Astrocyte (in vitro differentiated cells and primary cell): ENCODE data around the gene MAN1C1. TPM values are rescaled to one million over a fixed set of nuclear protein-coding genes. Genes with fewer than 3 reads are reported as not detected.
A peak's percentile ranks its signal among the peaks of the same experiment; 100 is the strongest.

Source experiments
- DNase-seq: peaks from one replicate; pipeline ENCODE4 v3.0.0-alpha.2; 2010; ENCODE audit warnings: low read depth
- FAIRE-seq: peaks from 2 replicates; lab custom pipeline; 2011; peaks lifted over from hg19 to GRCh38; lab: Jason Lieb, UNC
- H2AFZ ChIP-seq: 2 replicates; pipeline ENCODE4 v1.6.0; 2012; ENCODE audit warnings: low read depth, low read length, inconsistent platforms
- H3K27ac ChIP-seq: 2 replicates; pipeline ENCODE4 v1.5.1; 2011; ENCODE audit warnings: low read depth, low read length, inconsistent platforms
- H3K27me3 ChIP-seq: 2 replicates; pipeline ENCODE4 v1.6.0; 2011; ENCODE audit warnings: low read length, inconsistent platforms; ENCODE audit not compliant: insufficient read depth
- H3K36me3 ChIP-seq: 2 replicates; pipeline ENCODE4 v1.5.1; 2011; ENCODE audit warnings: low read length, inconsistent platforms; ENCODE audit not compliant: insufficient read depth
- H3K4me1 ChIP-seq: 2 replicates; pipeline ENCODE4 v1.5.1; 2011; ENCODE audit warnings: low read length, inconsistent platforms; ENCODE audit not compliant: insufficient read depth
- H3K4me2 ChIP-seq: 2 replicates; pipeline ENCODE4 v1.6.0; 2012; ENCODE audit warnings: low read length, inconsistent platforms
- H3K4me3 ChIP-seq: 2 replicates; pipeline ENCODE4 v1.5.1; 2011; ENCODE audit warnings: low read depth, mild to moderate bottlenecking, low read length, inconsistent platforms; ENCODE audit not compliant: insufficient read depth
- H3K79me2 ChIP-seq: 2 replicates; pipeline ENCODE4 v1.6.0; 2012; ENCODE audit warnings: mild to moderate bottlenecking, low read length, inconsistent platforms; ENCODE audit not compliant: insufficient read depth
- H3K9ac ChIP-seq: 2 replicates; pipeline ENCODE4 v1.6.0; 2012; ENCODE audit warnings: mild to moderate bottlenecking, low read length, inconsistent platforms
- H3K9me3 ChIP-seq: 2 replicates; pipeline ENCODE4 v1.5.1; 2012; ENCODE audit warnings: low read depth, mild to moderate bottlenecking, low read length, inconsistent platforms; ENCODE audit not compliant: insufficient read depth
- H4K20me1 ChIP-seq: 2 replicates; pipeline ENCODE4 v1.6.0; 2012; ENCODE audit warnings: low read length, inconsistent platforms; ENCODE audit not compliant: insufficient read depth
- H3K27ac Mint-ChIP-seq: one replicate; pipeline ENCODE4 v1.8.0; 2021; ENCODE audit warnings: mild to moderate bottlenecking, mixed read lengths; ENCODE audit not compliant: unreplicated experiment
- H3K27me3 Mint-ChIP-seq: one replicate; pipeline ENCODE4 v1.8.0; 2021; ENCODE audit warnings: low read depth, mixed read lengths; ENCODE audit not compliant: unreplicated experiment
- H3K36me3 Mint-ChIP-seq: one replicate; pipeline ENCODE4 v1.8.0; 2021; ENCODE audit warnings: low read depth, mixed read lengths; ENCODE audit not compliant: unreplicated experiment
- H3K4me1 Mint-ChIP-seq: one replicate; pipeline ENCODE4 v1.8.0; 2021; ENCODE audit warnings: low read depth, mixed read lengths; ENCODE audit not compliant: unreplicated experiment
- H3K4me3 Mint-ChIP-seq: one replicate; pipeline ENCODE4 v1.8.0; 2021; ENCODE audit warnings: mild to moderate bottlenecking, moderate library complexity, mixed read lengths; ENCODE audit not compliant: unreplicated experiment
- H3K9me3 Mint-ChIP-seq: one replicate; pipeline ENCODE4 v1.8.0; 2021; ENCODE audit warnings: mild to moderate bottlenecking, mixed read lengths; ENCODE audit not compliant: unreplicated experiment
- CTCF ChIP-seq: IDR thresholded peaks from 2 replicates; pipeline ENCODE4 v1.5.1; 2011; ENCODE audit warnings: low read depth, mild to moderate bottlenecking, inconsistent platforms, low read length, moderate library complexity; ENCODE audit not compliant: insufficient read depth
- EZH2 ChIP-seq: IDR thresholded peaks from 2 replicates; pipeline ENCODE4 v1.6.1; 2012; ENCODE audit warnings: mild to moderate bottlenecking, low read length, inconsistent platforms; ENCODE audit not compliant: insufficient read depth
- total RNA-seq: library from RNA; stranded (reverse); gene quantifications from 2 replicates; pipeline ENCODE4 v1.2.1, GENCODE V29; 2021

Gene MAN1C1
- total RNA-seq, 1 donor from 2014 or later, result 0.86 TPM

GRCh38 chr1:25610822-25611630 is 5.6 kb upstream of the MAN1C1 start:
- no peak overlapping the region for H3K4me3 Mint-ChIP-seq
- no peak for DNase-seq
- no peak overlapping the region for H3K4me3 ChIP-seq
- no peaks in the 10 kb centered on the region for H3K9me3 Mint-ChIP-seq
- no peaks in the 10 kb centered on the region for H3K9me3 ChIP-seq
- peaks cover 54% of the 10 kb centered on the region for H3K27me3 ChIP-seq
- H3K4me1 ChIP-seq, result peaks cover 3% of the 10 kb centered on the region
- peaks cover 76% of the 10 kb centered on the region for H3K27me3 Mint-ChIP-seq
- H3K79me2 ChIP-seq, result no peaks in the 10 kb centered on the region
- H3K36me3 ChIP-seq, result no peaks in the 10 kb centered on the region
- no peak overlapping the region for H3K27ac Mint-ChIP-seq
- H2AFZ ChIP-seq, result no peak overlapping the region
- H3K27ac ChIP-seq, result no peak overlapping the region
- FAIRE-seq, result no peak
- peaks cover 2% of the 10 kb centered on the region for H3K36me3 Mint-ChIP-seq
- no peak overlapping the region for H3K9ac ChIP-seq
- H4K20me1 ChIP-seq, result peaks cover 5% of the 10 kb centered on the region
- TF ChIP-seq CTCF, result peak; percentile 20
- no peak for TF ChIP-seq EZH2
- H3K4me2 ChIP-seq, result no peak overlapping the region
- no peaks in the 10 kb centered on the region for H3K4me1 Mint-ChIP-seq

- no peak overlapping the region for H2AFZ ChIP-seq
- H3K9me3 ChIP-seq, result no peaks in the 10 kb centered on the region
- Mint-ChIP-seq H3K36me3 (peaks cover 2% of the 10 kb centered on the region), H3K9me3 (no peaks in the 10 kb centered on the region), H3K27ac (no peak overlapping the region), H3K27me3 (peaks cover 70% of the 10 kb centered on the region), H3K4me3 (no peak overlapping the region), H3K4me1 (no peaks in the 10 kb centered on the region)
- no peak overlapping the region for H3K4me3 ChIP-seq
- H4K20me1 ChIP-seq, result peaks cover 5% of the 10 kb centered on the region
- H3K27ac ChIP-seq, result no peak overlapping the region
- H3K27me3 ChIP-seq, result peaks cover 48% of the 10 kb centered on the region
- no peak for TF ChIP-seq CTCF
- no peak for TF ChIP-seq EZH2
- H3K36me3 ChIP-seq, result no peaks in the 10 kb centered on the region
- H3K79me2 ChIP-seq, result no peaks in the 10 kb centered on the region
- FAIRE-seq (no peak), DNase-seq (no peak)
- no peak overlapping the region for H3K4me2 ChIP-seq
- H3K9ac ChIP-seq, result no peak overlapping the region
- peaks cover 3% of the 10 kb centered on the region for H3K4me1 ChIP-seq
These were observed 4.7 kb upstream of the MAN1C1 start for GRCh38 chr1:25611843-25612242.

- Histone ChIP-seq H3K4me2 (no peak overlapping the region), H2AFZ (no peak overlapping the region), H3K36me3 (no peaks in the 10 kb centered on the region), H3K4me1 (peaks cover 3% of the 10 kb centered on the region), H3K27ac (no peak overlapping the region), H4K20me1 (peaks cover 5% of the 10 kb centered on the region), H3K9ac (no peak overlapping the region), H3K9me3 (no peaks in the 10 kb centered on the region), H3K79me2 (no peaks in the 10 kb centered on the region), H3K27me3 (peaks cover 48% of the 10 kb centered on the region), H3K4me3 (no peak overlapping the region)
- DNase-seq (no peak), FAIRE-seq (no peak)
- Mint-ChIP-seq H3K4me1 (no peaks in the 10 kb centered on the region), H3K36me3 (peaks cover 2% of the 10 kb centered on the region), H3K9me3 (no peaks in the 10 kb centered on the region), H3K27ac (no peak overlapping the region), H3K4me3 (no peak overlapping the region), H3K27me3 (peaks cover 65% of the 10 kb centered on the region)
- TF ChIP-seq CTCF, result no peak
- TF ChIP-seq EZH2, result no peak
These were observed 4.2 kb upstream of the MAN1C1 start for GRCh38 chr1:25612421-25612820.
